GM21737 (cell line): ENCODE data around the gene COL5A1.

Experiments
- ATAC-seq: cut with Tn5 transposase; IDR thresholded peaks from one replicate; pipeline ENCODE4 v1.9.1; 2021; ENCODE audit warnings: mild to moderate bottlenecking, moderate library complexity; ENCODE audit not compliant: unreplicated experiment

The COL5A1 gene

DNA sequence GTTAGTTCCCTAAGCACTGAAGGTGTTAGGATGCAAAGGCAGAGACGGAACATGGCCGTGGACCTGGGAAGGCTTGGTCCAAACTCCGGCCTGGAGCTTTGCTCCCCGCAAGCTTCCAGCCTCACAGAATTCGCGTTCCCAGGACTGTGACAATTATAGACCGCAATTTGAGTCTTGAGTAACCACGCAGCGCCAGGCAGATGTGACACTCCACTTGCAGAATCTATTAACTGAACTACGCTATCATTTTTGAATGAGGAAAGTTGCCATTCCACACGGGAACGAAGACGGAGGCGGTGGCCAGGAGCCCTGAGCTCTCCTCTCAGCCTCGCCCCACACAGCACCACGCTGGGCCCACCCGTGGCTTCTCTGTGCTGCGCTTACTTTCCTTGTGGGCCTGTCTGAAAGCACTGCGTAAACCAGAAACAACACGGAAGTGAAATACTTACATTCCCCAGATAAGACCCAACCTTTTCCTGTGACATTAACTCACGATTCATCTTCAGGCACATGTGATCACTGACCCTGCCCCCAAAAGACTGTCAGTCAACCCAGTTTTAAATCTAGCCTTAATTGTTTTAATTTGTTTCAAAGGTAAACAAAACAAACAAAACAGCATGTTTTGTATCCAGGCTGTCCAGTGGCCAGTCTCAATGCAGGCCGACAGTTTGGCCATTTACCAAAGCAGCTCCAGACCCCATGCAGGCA lies 16.1 kb upstream of the COL5A1 start:
- no peak for ATAC-seq

GRCh38 chr9:134626069-134626423 lies 15.6 kb upstream of the COL5A1 start:
- no peak for ATAC-seq

- no peak for ATAC-seq
These were observed 14.8 kb upstream of the COL5A1 start for GRCh38 chr9:134626571-134627416.

GRCh38 chr9:134627417-134628353 lies 13.9 kb upstream of the COL5A1 start:
- no peak for ATAC-seq

- ATAC-seq = no peak
These were observed 13.3 kb upstream of the COL5A1 start for GRCh38 chr9:134628354-134628736.

DNA sequence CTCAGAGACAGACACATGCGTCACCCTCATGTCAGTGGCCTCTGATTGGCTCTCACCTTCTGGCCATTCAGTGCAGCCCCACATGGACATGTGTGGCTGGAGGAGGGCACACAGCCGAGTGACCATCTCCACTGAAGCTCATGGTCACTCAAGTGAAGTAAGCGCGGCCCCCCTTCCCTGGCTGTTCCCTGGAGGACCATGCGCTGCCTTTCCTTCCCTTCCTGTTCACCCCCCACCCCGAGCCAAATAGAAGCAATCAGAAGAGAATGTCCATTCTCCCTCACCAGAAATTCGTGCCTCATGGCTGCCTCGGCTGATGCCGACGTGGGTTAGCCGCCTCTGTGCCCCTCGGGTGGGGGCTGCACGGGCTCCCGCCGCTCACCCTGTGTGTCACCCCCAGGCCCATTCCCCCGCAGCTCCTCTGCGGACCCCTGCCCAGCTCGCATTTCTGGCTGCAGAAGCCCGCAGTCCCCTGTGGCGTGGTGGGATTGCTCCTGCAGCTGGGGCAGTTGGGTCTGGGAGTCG lies 12.5 kb upstream of the COL5A1 start:
- ATAC-seq = no peak

DNA sequence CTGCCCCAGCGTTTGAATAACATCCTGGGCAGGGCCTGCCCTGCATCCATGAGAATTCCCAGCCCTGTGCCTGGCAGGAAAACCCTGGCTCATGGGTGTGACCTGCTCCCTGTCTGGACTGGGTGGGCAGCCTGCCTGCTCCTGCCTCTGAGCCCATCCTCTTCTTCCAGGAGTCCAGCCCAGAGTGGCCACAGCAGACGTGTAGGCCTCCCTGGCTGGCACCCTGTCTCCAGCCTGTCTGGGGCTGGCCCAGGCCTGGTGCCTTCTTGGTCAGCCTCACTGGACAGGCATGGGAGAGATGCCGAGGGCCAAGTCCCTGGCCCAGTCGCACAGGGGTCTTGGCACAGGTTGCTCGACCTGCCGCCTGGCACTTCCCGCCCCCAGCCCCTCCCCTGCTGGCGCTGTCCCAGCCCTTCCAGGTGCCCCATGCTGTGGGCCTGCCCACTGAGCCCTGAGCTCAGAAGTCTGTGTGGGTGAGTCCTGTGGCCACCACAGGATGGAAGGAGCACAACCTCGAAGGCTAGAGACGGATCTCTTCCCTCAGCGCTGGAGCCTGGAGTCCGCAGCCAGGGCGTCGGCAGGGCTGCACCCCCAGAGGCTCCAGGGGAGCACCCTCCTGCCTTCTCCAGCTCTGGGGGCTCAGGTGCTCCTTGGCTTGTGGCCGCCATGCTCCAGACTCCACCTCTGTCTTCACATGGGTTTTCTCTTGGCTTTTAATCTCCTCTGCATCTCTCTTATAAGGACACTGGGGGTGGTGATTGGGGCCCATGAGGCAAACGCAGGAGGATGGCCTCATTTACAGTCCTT lies 11.8 kb upstream of the COL5A1 start:
- ATAC-seq = no peak

- no peak for ATAC-seq
These were observed 11.2 kb upstream of the COL5A1 start for GRCh38 chr9:134630393-134630790.

GRCh38 chr9:134630861-134631260 lies 10.7 kb upstream of the COL5A1 start:
- ATAC-seq = no peak

DNA sequence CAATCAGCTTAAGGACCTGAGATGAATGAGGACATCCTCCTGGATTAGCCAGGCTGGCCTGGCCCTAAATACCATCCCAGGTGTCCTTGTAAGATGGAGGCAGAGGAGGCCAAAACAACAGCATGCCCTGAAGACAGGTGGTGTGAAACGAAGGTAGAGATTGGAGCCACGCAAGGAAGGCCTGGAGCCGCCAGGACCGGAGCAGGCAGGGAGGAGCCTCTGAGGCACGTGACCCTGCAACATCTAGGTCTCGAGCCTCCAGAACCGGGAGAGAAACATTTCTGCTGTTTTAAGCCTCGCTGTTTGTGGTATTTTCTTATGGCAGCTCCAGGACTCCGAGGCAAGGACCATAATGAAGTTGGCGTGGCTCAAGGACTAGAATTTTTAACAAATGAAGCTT lies 9.7 kb upstream of the COL5A1 start:
- ATAC-seq = no peak

GRCh38 chr9:134632329-134632728 lies 9.3 kb upstream of the COL5A1 start:
- no peak for ATAC-seq

DNA sequence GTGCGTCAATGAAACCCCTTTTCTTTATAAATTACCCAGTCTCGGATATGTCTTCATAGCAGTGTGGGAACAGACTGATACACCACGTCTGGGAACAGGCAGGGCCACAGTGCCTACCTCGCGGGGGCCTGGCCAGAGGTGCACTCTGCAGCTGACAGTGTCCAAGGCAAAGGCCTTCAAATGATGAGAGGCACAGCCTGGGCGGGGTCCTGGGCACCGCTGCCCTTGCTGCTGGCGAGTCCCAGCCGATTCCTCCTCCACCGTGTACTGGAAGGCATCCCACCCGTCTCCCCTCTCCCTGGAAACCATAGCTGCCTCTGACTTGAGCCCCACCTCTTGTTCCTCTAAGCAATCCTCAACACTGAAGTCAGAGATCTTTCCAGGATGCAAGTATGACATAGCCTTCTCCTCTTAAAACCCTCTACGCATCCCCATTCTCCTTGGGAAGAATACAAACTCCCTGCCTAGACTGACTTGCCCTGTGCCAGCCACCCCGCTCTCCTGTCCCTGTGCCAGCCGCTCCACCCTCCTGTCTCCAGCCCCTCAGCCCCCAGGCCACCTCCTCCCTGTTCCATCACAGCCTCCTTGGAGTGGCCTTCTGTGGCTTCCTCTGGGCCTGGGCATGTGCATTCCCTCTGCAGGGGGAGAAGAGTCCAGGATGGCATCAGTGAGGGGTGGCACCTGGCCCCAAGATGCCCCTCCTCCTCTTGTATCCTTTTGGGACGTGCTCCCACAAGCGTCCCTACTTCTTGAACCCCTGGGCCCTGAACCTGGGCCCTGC lies 8.1 kb upstream of the COL5A1 start:
- ATAC-seq = no peak

GRCh38 chr9:134634176-134634575 lies 7.4 kb upstream of the COL5A1 start:
- no peak for ATAC-seq

DNA sequence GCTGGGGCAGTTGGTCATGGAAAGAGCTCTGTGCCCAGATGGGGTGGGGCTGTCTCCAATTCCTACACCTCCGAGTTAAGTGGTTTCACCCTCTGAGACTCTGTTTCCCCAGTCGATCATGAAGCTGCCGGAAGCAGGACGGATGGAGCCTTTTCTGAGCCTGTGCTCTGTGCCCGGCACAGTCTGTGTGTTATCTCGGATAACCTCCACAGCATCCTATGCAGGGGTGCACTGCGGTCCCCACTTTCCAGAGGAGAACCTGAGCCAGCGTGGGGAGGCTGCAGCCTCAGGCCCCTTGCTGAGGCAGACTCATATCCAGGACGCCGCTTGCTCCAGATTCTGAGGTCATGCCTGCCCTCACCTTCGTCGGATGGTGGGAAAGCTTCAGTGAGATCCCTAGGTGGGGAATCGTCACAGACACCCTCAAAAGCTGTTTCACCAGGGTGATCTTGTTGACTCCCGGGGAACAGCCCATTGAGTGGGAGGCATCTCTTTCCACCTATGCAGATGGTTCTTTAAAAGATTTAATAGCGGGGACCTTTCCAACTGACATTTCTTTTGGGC lies 6.9 kb upstream of the COL5A1 start:
- no peak for ATAC-seq

- ATAC-seq = no peak
These were observed 6.1 kb upstream of the COL5A1 start for GRCh38 chr9:134635351-134636148.

DNA sequence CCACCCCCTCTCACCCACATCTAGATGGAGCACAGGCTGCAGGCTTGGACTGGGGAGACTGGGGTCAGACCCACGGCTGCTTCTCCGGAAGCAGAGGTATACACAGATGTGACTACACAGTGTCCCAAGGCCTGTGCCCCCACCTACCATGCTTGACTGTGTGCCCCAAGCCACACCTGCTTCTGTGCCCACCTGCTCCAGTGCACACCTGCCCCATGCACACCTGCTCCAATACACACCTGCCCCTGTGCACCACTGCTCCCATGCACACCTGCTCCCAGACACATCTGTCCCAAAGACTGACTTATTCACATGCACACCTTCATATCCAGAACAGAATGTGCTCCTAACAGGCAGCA lies 5.5 kb upstream of the COL5A1 start:
- ATAC-seq = no peak

DNA sequence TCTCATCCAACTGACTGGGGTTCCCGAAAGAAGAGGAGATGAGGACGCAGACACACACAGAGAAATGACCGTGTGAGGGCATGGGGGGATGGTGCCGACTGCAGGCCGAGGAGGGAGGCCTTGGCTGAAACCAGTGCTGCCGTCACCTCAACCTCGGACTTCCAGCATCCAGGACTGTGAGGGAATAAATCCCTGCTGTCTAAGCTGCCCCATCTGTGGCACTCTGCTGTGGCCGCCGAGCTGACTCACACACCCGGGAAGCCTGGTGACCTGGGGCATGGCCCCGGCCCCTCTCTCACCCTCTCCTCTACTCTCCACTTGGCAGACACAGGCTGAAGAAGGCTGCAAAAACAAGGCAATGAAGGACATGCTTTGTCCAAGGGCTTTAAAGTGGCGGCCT lies 4.4 kb upstream of the COL5A1 start:
- no peak for ATAC-seq

DNA sequence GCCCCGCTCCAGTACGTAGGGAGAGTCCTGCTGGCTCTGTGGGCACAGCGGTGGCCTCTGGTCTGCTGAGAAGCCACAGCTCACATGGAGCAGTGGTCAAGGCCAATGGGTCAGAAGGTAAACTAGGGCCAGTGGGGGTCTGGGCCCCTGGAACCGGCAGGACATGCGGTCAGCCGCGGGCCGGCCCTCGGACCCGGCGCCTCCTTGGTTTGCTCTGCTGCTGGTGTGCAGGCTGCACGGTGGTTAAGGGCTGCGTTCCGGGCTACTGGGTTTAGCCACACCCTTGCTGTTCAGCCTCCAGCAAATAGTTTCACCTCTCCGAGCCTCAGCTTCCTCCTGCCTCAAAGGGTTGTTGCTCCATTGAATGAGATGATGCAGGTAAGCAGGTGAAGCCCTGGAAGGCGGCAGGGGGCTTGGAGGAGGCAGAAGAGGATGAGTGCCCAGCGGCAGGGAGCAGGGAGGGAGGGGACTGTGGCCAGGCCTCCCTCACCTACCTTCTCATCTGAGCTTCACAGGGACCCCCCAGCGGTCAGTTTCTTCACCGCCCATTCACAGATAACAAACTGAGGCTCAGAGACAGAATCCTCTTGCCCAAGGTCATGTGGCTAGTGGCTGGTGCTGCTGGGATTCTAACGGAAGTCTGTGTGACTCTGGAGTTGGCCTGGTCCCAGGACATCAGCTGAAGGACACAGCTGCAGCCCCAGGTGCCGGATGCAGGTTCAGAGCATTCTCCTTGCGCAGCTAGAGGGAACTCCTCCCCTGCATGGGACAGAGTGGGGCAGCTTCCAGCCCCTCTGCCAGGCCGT lies 3.7 kb upstream of the COL5A1 start:
- no peak for ATAC-seq
